ENCODE data around the gene HACL1.

- TF ChIP-seq CTCF (conservative IDR thresholded peaks at IDR 0.05; ENCODE audit: low read depth, low read length) (no peak), EZH2 (IDR thresholded peaks at IDR 0.05; ENCODE audit: low read length, unreplicated experiment) (no peak), EZH2phosphoT487 (IDR thresholded peaks at IDR 0.05; ENCODE audit: borderline replicate concordance, low read length) (no peak)
Measured at GRCh38 chr3:15538345-15538744, 63.0 kb downstream of the HACL1 start.
